H1 (cell line): ENCODE data around the gene FBXL14.

Source experiments
- CTCF ChIP-seq, 3 experiments: IDR thresholded peaks; 1 replicate in 2 of 3; 2 replicates in 1 of 3; pipeline versions ENCODE4 v1.5.1 to v1.6.1; 2011; ENCODE audit warnings: low read length in 3 of 3, mild to moderate bottlenecking in 3 of 3, inconsistent platforms in 2 of 3, low read depth in 1 of 3, moderate library complexity in 1 of 3; ENCODE audit not compliant: insufficient read depth in 1 of 3; ENCODE audit errors: control extremely low read depth in 1 of 3
- EGR1 ChIP-seq: IDR thresholded peaks from 2 replicates; pipeline ENCODE4 v1.6.1; 2011; ENCODE audit warnings: low read depth, low read length, borderline replicate concordance
- EP300 ChIP-seq, 2 experiments: IDR thresholded peaks; 1 replicate in 1 of 2; 2 replicates in 1 of 2; pipeline ENCODE4 v1.6.1; 2011 to 2012; ENCODE audit warnings: low read depth in 2 of 2, low read length in 2 of 2, mild to moderate bottlenecking in 2 of 2, borderline replicate concordance in 1 of 2, inconsistent platforms in 1 of 2, moderate library complexity in 1 of 2
- PHF8 ChIP-seq: fragments of 200-600 bp; sonication (generic); conservative IDR thresholded peaks from 2 replicates; pipeline ENCODE4 v1.7.1; 2012; ENCODE audit warnings: low read depth, mild to moderate bottlenecking, inconsistent platforms, low read length, moderate library complexity
- POLR2A ChIP-seq, 2 experiments: IDR thresholded peaks; 1 replicate in 1 of 2; 2 replicates in 1 of 2; pipeline ENCODE4 v1.6.1; 2011; ENCODE audit warnings: low read depth in 2 of 2, low read length in 2 of 2, mild to moderate bottlenecking in 2 of 2; ENCODE audit errors: control extremely low read depth in 1 of 2
- YY1 ChIP-seq: IDR thresholded peaks from 2 replicates; pipeline ENCODE4 v1.6.1; 2011; ENCODE audit warnings: low read depth, mild to moderate bottlenecking, low read length

GRCh38 chr12:1592444-1593173 lies 1.8 kb downstream of the FBXL14 start:
- TF ChIP-seq EGR1 (0 out of 2 replicates have a peak, but pooled peaks have one; percentile 36), YY1 (no peak), PHF8 (no peak), POLR2A (IDR thresholded peaks at IDR 0.05; ENCODE audit: control extremely low read depth in 1 of 2, low read depth in 2 of 2, low read length in 2 of 2) (no peak), CTCF (IDR thresholded peaks at IDR 0.05; ENCODE audit: control extremely low read depth in 1 of 3, insufficient read depth in 1 of 3, low read depth in 1 of 3, low read length in 3 of 3) (no peak), EP300 (IDR thresholded peaks at IDR 0.05; ENCODE audit: borderline replicate concordance in 1 of 2, low read depth in 2 of 2, low read length in 2 of 2) (no peak)
